ENCODE measurements around the gene SMG6.
"Not testable (repeated sequence)": the region's sequence is repeated elsewhere in the genome, so short reads cannot be mapped to it uniquely, and the experiment has no call there.

SMG6 gene

DNA sequence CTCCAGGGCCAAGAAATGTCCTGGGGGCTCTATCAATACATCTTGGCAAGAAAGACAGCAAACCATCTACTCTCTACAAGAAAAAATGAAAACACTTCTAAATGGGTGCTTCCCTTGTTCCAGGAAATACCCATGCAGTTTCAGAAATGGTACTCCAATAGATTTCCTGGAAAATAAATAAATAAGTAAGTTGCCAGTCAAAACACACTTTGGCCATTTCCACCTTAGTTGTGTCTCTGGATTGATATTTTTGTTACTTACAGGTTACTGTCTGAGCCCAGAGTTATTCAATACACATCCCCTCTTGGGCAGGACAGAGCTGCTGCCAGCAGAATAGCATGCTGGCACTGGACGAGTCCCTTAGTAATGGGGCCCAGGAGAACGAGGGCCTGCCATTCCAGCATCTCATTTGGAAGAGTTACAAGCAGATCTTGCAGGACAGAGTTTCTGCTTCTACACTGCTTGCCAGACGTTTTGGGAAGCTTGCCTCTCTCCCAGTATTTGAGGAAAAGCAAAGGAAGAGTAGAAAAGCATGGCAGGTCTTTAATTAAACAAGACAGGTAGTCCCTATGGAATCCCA is 100.5 kb downstream of the SMG6 start:
- no peak for DNase-seq (ENCODE audit: low spot score)

DNA sequence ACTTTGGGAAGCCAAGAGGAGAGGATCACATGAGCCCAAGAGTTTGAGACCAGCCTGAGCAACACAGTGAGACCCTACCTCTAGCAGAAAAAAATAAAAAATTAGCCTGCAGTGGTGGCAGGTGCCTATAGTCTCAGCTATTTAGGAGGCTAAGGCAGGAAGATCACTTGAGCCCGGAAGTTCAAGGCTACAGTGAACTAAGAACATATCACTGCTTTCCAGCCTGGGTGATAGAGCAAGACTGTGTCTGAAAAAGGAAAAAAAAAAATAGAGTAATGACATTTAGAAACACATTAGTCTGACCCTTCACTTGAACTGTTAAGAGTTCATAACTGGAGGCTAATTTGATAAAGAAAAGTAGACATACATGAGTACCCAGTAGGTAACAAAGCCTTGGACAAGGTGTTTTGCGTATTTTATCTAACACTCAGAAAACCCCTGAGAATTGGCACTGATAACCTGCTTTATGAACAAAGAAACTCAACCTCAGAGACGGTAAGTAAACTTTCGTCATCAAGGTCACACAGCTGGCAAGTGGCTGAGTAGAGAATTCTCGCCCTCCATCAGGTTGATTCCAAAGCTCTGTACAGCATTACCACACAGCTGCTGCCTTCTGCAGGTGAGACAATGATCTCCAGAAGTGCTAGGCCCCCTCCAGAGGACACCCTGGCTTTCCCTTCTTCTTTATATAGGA is 101.1 kb downstream of the SMG6 start:
- no peak for DNase-seq (ENCODE audit: low spot score)

DNA sequence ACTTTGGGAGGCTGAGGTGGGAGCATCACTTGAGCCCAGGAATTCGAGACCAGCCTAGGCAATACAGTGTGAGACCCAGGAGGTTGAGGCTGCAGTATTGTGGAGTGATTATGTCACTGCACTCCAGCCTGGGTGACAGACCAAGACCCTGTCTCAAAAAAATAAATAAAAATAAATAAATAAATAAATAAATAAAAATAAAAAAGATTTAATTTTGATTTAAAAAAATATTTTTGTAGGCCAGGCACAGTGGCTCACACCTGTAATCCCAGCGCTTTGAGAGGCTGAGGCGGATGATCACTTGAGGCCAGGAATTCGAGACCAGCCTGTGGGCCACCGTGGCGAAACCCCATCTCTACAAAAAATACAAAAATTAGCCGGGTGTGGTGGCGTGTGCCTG is 104.2 kb downstream of the SMG6 start:
- not testable (repeated sequence) for DNase-seq (ENCODE audit: low spot score)

DNA sequence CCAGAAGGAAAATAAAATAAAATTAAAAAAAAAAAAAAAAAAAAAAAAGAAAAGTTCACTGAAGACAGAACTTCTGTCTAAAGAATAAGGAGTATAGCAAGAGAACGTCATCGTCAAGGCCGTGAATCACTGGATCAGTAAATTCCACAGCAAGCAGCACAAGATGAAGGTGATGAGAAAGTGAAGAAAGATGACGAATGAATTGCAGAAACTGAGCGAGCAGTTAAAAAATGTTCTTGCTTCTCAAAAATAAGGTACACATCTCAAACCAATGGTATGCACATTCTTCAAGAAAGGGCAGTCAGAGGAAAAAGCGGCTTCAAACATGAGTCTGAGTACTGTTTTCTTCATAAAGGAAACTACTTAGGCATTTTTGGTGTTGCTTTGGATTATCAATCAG is 104.7 kb downstream of the SMG6 start:
- DNase-seq (ENCODE audit: low spot score): no peak

DNA sequence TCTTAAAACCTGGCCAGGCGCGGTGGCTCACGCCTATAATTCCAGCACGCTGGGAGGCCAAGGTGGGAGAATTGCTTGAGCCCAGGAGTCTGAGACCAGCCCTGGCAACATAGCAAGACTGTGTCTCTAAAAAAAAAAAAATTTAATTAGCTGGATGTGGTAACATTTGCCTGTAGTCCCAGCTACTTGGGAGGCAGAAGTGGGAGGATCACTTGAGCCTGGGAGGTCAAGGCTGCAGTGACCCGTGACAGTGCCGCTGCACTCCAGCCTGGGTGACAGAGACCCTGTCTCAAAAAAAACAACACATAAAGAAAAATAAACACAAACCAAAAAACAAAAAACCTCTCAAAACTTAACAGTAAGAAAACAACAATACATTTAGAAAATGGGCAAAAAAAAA is 106.3 kb downstream of the SMG6 start:
- no peak for DNase-seq (ENCODE audit: low spot score)

DNA sequence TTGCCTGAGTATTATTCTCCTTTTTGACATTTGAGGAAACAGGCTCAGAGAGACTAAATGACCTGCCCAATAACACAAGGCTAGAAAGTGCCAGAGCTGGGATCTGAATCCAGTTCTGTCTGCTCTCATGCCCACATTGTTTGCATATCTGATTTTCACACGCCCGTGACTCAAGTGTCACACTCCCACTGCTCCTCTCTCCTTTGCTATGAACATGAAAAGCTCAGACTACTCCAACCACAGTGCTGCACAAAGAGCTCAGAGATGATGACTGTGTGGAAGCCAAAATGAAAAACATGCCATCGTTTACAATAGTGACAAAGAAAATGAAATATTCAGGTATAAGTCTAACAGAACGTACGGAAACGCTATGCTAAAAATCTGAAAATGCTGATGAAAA is 107.9 kb downstream of the SMG6 start:
- no peak for DNase-seq (ENCODE audit: low spot score)

DNA sequence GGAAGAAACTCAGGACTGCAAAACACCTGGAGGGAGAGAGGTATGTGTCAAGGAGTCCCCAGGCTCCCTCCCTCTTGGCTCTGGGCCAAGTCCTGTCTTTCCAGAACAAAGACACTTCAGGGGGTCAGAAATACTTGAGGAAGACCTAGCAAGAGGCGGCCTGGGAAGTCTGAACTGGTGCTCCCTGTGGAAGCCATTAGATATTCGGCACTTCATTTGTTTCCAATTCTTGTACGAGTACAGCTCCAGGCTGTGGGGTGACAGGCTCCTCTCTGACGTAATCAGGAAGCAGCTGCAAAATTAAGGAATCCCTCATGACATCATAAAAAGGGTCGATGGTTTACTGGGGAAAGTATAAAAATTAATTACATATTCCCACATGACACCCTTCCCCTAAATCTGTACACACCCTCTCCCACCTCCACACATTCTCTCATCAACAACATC is 108.7 kb downstream of the SMG6 start:
- DNase-seq (ENCODE audit: low spot score): no peak

DNA sequence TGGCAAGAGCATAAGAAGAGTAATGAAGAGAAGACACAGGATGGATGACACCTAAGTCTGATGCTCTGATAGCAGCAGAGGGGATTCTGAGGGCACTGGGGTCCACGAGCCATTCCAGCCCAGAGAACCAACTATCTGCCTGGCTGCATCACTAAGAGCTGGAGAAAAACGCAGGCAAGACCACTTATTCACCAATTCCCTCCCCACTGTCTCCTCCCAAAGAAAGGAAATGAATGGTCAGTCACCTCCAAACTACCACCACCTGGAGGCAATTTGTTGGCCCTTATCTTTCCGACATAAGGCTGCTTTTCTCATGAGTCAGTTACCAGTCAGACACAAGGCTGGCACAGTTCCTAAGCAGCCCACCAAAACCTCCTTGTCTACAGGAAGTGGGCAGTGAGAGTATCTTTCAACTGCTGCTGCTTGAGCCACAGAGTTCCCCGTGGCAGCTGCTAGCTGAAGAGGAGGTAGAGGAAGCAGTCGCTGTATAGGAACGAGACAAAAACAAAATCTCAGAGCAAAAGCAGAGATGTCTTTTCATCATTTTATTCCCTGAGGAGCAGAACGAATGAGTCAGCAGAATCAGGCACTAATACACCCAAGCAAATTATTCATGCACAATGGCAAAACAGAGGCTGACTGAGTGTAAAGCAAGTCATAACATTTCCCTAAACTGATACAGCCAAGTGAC is 111.1 kb downstream of the SMG6 start:
- DNase-seq (ENCODE audit: low spot score): no peak

DNA sequence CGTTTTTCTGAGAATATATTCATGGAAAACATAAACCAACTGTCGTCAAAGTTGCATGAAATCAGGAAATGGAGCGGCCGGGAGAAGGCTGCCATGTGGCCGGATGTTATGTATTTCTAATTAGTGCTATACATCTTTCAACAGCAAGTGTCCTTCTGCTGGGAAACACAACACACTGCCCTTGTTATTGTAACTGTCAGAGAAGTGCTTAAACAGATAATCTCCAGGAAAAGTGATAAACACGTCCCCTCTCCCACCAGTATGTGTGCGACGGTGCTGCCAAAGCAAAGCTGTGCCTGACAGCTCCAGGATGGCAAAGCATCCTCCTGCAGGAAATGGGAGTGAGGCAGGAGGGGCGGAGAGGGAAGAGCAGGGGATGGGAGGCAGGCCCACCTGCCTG is 111.8 kb downstream of the SMG6 start:
- DNase-seq (ENCODE audit: low spot score): no peak

DNA sequence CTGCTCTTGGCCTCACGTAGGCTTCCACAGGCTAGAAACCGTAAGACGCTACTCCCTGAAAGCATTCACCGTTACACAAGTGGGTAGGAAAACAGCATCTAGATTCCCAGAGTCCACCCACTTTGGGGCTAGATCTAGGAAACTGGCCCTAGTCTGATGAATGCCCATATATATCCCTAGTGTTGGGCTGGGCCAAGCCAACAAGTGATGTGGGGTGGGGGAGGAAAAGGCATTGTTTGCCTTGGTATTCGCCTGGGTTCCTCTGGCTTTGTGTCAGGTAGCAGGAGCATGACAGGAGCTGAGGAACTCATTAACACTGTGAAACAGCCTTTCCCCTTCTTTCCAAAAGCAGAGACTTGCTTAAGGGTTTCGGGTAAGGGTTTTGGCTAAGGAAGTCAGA is 112.4 kb downstream of the SMG6 start:
- no peak for DNase-seq (ENCODE audit: low spot score)

DNA sequence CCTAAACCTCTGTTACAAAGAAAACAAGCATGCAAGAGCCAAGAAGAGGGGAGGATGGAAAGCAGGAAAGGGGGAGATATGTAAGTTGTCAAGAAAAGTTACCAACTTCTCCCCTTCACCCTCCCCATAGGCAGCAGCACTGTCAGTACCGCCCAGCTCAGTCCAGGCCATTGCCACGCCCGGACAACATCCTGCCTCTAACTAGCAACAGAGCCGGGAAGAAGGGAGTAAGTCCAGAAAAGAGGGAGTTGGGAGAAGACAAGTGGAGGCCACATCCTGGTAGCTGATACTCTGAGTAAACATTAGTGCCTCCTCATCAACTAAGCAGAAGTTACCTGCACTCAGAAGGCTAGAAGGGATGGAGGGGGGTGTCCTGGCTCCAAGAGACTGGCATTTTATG is 113.6 kb downstream of the SMG6 start:
- DNase-seq (ENCODE audit: low spot score): no peak

DNA sequence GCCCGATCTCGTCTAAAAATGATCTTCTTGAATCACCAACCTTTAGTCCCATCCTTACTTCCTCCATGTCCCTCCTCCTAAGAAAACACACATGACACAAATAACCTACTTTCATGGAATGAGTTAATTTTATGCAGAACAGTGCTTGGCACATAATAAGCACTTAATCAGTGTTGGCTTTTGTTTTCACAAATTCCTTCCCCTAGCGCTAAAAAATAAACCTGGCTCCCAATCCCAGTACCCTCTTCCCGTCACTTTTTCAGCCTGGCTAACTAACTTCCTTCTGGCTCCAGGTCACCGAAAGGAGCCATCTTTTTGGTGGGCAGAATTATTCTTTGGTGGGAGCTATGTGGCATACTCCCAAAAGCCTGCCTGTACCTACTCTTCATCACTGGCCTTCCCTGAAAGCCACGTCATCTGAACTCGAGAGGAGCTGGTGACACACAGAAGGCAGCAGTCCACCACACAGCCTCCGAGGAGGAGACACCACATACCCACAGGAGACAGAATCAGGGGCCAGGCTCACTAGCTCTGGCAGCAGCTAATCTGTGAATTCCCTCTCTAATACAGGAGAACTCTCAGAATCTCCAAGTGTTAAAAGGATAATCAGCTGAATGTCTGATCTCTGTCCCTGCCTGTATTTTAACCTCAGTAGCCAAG is 114.5 kb downstream of the SMG6 start:
- no peak for DNase-seq (ENCODE audit: low spot score)

DNA sequence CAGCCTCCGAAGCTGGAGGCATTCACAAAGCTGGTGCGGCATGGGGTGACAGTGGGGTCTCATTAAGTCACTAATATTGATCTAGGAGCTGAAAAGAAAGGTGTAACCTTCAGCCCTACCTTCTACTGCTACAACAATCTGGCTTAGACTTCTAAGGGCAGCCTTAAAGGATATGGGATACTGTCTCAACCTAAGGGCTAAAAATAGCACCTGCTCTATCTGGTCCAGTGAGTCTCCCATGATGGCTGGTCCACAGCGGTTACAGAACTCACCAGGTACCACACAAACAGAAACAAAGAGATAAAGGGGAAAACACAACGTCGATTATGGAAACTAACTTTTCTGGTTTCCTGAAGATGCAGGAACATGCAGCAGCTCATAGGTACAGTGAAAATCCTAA is 115.8 kb downstream of the SMG6 start:
- DNase-seq (ENCODE audit: low spot score): no peak

DNA sequence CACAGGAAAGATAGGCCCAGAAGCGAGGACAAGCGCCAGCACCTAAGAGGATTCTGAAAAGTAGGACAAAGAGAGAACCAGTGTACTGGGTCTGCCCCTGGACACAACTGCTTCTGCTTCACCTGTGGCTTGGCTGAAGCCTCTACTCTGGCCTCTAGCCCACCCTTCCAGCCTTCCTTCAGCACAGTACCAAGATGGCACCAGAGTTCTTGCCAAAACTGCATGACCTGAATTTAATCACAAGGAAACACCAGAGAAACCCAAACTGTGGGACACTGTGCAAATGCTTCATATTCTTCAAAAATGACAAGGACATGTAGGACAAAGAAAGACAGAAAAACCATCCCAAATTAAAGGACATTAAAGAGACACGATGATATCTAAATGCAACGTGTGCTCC is 116.6 kb downstream of the SMG6 start:
- DNase-seq (ENCODE audit: low spot score): no peak

DNA sequence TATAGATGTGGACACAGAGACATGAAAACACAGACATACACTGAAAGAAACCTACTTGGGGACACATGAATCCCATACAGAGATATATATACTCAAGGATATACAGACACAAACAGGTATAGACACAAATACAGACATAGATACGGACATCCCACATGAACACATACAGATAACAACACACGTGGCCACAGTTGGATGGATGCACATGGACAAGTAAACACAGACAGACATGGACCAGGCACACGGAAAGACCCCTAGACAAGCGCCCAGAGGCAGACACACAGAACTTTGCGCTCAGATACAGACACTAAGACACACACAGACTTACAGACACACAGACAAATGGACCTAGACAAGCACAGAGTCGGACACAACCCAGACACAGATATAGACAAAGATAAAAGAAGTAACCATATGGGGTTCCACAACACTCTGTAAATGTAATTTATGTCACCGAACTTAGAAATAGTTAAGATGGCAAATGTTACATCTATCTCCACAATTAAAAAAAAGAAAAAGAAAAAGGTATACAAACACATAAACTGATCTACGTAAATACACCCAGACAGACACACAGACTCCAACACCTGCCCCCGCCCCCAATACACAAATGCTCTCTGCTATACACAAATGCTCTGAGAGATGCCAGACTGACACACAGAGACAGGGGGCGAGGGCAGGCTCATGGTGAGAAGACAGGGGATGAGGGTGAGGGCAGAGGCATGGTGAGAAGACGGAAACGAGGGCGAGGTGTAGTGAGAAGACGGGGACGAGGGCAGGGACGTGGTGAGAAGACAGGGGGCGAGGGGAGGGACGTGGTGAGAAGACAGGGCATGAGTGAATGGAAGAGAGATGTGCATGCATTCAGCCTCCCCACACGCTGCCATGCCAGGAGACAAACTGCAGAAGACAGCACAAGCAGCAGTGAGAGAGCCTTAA is 118.3 kb downstream of the SMG6 start:
- no peak for DNase-seq (ENCODE audit: low spot score)

DNA sequence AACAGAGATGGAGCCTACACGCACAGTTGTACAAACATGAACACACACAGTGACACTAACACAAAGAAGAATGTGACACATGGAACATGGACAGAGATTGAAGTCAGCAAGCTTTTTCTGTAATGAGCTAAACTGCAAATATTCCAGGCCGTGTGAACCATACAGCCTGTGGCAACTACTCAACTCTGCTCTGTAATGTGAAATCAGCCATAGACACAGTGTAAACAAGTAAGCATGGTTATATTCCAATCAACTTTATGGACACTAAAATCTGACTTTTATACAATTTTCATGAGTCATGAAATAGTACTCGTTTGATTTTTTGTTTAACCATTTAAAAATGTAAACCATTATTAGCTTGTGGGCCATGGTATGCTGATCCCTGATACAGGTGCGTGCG is 120.2 kb downstream of the SMG6 start:
- DNase-seq (ENCODE audit: low spot score): no peak

DNA sequence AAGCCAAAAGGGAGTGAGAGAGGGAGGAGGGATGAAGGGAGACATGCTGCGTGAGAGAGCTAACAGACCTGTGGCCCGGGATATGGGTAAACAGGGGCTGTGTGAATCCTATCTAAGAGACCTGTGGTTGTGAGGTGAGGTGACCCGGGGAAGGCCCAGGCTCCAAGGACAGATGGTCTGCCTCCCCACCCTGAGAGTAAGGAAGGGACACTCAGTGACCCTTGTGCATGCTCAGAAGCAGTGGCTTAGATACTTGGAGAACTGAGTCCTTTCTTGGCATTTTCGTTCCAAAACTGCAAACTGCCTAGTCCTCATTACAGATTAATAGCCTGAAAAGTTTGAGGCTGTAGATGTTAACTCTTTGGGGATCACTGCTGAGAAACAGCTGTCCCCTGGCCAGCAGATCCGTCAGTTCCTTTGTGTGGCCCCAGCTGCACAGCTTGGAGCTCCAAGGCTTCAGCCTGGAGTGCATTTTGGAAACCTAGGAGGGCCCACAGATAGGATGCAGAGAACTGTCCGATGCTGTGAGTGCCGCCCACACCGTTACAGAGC is 121.6 kb downstream of the SMG6 start:
- no peak for DNase-seq (ENCODE audit: low spot score)

DNA sequence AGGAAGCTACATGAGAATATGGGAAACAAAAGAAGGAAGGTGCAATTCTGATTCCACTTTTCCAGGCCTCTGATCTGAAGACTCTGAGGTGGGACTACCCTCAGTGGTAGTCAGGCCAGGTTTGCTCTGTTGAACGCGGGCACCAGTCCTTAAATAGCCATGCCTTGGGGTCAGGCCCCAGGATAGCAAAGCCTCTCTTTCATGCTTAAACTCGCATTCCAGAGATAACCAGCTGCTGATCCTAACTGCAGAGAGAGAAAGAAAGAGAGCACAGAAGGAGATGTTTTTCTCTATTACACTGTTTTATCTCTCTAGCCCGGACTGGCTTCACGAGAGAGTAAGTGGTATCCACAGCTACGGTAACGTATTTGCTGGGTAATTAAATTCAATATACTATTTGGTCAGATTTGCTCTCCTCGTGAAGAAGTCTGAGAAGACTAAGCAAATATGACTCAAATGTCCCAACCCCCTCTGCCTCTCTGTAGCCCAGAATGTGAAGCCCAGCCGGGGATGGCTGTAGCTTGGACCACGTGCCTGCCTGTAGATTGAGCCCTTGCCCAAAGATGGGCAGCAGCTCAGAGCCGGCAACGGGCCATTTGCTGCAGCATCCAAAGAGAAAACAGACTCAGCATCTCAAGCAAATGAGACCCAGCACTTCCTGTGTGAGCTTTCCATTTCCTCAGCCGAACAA is 122.2 kb downstream of the SMG6 start:
- no peak for DNase-seq (ENCODE audit: low spot score)

DNA sequence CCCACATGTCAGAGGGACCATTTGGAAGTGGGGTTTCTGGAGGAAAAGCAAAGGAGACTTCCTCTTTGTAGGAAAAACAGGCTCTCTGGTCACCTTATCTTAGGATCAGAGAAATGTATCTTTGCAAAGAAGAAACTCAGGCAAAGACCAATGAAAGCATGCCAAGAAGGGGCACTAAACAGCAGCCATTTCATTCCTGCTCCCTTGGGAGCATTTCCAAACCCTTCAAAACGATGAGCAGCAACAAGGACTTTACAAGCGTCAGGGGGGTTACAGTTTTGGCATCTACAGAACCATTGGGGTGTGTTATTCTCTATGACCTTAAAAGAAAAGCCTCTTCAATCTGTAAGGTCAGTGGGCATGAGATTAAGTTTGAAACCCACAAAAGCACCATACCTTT is 122.8 kb downstream of the SMG6 start:
- DNase-seq (ENCODE audit: low spot score): no peak

DNA sequence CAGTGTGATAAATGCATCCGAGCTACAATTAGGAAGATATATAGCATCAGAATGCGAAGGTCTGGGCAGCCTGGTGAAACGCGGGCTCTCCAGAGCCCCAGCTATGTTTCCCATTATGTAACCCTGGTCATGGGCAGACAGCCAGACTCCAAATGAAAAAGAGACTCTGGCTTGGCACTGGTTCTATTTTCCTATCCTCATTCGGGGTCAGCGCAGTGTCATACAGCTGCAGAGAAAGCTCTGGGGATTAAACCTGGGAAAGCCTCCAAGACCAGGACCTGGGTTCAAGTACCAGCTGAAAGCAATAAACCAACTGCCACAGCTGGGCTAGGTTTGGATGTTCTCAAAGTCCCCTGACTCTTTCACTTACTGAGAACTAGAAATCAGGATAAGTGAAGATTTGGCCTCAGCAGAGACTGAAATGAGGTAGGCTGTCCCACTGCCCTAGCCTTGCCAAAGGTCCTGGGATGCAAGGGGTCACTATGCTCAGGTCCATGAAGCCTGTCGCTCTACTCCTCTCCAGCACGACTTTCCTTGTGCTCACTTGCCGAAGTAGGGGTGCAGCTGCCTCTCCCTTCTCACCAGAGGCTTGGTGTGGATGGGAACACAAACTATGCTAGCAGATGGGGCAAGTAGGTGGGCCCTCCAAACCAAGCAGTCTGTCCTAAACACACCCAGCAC is 123.8 kb downstream of the SMG6 start:
- no peak for DNase-seq (ENCODE audit: low spot score)
